ENCODE data around the gene FCRL3.

GRCh38 chr1:157739229-157739901, 38.8 kb upstream of the FCRL3 start:
- no peak for TF ChIP-seq CTCF (IDR thresholded peaks at IDR 0.05)
- no peak for TF ChIP-seq POLR2AphosphoS5 (IDR thresholded peaks at IDR 0.05)

All from gastroesophageal sphincter (tissue), 3 donors.